GM19238 (cell line): ENCODE data around the gene BCL7A.
"Not testable (repeated sequence)": the region's sequence is repeated elsewhere in the genome, so short reads cannot be mapped to it uniquely, and the experiment has no call there.

Source experiments
- DNase-seq: peaks from one replicate; pipeline ENCODE4 v3.0.0; 2011; ENCODE audit warnings: low spot score; ENCODE audit not compliant: insufficient read length

The BCL7A gene

DNA sequence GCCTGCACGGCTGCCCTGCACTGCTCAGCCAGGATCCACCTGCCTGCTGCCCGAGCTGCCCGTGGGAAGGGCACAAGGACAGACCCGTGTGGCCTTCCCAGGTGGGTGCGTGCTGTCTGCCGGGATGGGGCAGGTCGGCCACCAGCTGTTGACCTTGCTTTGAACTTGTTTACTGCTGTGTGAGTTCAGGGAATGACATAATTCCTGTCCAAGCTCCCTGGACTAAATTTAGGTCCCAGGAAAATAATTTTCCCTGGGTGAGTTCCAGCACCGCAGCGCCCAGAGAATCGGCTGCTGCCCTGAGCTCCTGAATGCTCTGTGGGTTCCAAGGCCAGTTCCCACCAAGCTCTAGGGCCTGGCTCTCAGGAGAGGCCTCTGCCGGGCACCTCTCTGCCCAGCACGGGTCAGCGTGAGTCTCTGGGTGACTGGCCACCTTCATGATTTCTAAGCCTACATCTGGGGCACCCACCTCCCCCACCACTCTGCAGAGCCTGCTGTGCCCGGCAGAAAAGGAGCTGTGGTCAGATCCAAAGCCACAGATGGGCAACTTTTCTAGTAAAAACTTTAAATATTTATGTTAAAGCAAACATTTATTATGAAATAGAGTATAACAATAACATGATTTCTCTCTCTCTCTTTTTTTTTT lies 29.7 kb downstream of the BCL7A start:
- no peak for DNase-seq

DNA sequence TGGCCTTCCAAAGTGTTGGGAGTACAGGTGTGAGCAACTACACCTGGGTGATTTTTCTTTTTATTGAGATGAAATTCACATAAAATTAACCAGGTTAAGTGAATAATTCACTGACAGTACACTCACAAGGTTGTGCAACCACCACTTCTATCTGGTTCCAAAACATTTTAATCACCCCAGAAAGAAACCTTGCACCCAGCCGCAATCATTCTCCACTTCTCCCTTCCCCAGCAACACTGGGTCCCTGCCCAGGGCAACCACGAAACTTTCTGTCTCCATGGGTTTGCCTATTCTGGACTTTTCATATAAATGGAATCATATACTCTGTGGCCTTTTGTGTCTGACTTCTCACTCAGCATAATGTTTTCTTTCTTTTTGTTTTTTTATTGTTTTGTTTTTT lies 30.6 kb downstream of the BCL7A start:
- no peak for DNase-seq

DNA sequence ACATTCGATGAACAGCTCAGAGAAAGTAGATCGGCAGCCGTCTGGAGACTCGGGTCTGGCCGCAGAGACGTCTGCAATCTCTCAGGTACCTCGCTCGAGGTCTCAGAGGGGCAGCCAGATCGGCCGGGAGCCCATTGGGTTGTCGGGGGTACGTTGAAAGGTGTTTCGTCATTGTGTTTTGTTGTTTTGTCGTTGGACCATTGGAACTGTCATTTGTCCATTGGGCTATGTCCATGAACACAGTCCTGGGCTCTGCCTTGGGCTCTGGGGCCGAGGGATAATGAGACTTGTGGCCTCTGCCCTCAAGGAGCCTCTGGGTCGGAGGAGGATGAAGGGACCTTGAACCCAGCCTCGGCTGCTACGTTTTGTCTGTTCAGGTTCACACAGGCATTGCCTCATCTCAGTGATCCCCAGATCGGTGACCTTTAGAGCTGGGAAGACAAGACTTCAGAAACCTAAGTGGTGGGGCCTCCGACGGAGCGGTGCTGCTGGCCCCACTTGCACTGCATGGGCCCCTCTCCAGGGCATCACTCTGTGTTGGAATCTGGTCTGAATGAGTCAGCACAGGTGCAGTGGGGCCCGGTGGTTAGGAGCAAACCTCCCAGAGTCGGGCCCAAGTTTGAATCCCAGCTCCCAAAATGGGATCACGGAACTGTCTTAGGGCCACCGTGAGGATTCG lies 33.3 kb downstream of the BCL7A start:
- DNase-seq, result no peak

DNA sequence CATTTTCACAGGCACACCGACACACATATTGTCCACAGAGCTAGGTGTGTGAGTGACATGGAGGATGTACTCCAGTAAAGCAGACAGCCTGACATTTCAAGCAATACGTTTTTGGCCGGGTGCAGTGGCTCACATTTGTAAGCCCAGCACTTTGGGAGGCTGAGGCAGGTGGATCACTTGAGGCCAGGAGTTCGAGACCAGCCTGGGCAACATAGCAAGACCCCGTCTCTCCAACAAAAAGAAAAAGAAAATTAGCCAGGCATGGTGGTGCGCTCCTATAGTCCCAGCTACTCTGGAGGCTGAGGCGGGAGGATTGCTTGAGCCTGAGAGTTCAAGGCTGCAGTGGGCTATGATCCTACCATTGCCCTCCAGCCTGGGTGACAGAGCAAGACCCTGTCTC lies 34.7 kb downstream of the BCL7A start:
- not testable (repeated sequence) for DNase-seq

DNA sequence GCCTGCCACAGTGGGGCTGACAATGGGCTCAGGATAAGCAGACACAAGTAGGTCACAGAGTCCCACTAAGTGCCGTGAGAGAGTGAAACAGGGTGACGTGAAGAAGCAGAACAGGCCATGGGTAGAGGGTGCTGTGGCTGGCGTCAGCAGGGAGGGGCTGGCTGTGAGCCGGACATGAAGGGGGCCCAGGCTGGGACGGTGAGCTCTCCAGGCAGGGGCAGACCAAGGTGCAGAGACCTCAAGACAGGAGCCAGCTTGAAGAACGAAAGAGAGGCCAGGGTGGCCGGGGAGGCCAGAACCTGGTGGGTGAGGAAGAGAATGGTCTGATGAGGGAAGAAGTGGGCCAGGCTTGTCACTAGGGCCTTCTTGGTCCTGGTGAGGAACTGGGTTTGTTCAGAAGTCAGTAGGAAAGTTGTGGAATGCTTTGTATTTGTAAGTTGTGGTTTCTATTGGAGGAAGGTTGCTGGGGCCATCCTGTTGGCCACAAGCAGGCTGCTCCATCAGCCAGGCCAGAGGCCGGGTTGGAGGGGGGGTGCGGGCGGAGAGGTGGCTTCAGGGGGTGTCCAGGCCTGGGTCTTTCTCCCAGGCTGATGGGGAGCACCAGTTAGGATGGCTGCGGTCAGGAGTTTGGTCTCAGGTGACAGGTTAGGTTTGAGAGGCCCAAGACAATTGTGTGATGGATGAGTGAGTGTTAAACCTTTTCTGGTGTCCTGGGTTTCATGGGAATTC lies 35.5 kb downstream of the BCL7A start:
- no peak for DNase-seq

DNA sequence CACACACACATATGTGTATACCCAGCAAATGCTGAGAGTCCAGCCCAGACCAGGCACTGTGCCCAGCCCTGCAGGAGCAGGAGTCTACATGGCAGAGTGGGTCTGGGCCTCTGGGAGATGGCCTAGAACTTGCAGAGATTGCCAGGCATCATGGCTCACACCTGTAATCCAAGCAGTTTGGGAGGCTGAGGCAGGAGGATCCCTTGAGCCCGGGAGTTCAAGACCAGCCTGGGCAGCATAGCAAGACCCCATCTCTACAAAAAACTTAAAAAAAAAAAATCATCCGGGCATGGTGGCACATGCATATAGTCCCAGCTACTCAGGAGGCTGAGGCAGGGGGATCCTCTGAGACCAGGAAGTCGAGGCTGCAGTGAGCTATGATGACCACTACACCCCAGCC lies 36.1 kb downstream of the BCL7A start:
- DNase-seq, result no peak

DNA sequence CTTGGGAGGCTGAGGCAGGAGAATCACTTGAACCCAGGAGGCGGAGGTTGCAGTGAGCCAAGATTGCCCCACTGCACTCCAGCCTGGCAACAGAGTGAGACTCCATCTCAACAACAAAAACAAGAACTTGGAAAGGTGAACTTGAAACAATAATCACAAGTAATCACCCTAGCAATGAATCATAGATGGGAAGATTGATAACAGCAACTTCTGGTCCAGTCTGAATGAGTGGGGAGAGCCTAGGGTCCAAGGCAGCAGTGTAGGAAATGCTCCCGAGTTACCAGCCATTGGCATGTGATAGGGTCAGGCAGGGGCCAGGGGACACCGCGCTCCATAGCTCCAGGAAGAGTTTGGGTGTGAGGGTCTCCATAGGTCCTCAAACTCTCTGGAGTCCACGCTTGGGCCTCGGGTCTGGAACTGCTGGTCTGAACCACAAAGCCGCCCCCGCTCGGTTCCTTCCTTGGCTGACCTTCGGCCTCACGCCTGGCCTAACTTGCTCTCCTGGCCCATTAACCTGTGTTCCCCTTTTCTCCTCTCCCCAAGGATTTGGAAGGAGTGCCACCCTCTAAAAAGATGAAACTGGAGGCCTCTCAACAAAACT lies 37.0 kb downstream of the BCL7A start:
- no peak for DNase-seq

DNA sequence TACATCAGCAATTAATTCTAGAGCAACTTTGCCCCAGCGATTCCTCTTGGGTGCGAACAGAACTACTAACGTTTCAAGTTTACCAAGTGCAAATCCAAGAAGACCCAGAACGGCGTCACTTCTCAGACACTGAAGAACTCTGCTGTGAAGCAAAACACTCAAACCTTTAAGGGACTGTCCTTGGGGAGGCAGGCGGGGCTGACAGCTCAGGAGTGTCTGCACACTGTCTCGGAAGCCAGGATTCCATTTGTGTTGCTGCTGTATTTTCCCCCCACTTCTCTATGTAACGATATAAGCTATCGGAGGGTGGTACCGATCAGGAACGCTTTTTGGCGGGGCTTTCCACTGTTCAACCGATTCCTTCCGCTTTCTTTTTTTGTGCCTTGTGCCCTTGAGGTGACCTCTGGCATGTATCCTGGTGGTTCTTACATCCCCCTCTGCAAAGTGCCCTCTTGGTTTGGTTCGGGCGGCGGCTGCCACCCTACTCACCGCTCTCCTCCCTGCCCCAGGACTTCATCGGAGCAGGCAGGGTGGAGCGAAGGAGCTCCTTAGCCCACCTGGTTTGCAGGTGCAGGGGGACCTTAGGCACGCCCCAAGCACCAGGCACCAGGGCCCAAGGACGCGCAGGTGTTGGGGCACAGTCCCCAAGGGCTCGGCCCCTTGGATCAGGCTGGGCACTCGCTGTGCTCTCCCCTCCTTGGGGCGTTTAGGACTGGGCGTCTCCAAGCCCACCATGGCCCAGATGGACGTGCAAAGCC lies 37.7 kb downstream of the BCL7A start:
- DNase-seq, result no peak

DNA sequence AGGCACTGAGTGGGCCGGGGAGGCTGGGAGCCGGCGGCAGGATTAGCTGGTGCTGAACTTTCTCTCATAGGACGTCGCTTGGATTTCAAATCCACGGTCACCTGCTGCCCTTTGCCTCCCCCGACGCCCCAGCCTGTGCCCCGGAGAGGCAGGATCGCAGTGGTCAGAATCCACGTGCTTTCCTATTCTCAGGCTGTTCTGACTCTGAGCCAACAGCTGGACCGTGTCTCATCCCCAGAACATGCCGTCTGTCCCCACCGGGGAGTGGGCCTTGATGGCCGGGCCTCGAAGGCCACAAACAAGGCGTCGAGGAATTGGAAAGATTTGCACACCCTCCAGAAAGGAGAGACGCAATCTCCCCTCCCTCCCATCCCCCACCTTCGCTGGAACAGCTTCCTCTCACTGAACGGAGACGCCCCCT lies 38.4 kb downstream of the BCL7A start:
- no peak for DNase-seq

DNA sequence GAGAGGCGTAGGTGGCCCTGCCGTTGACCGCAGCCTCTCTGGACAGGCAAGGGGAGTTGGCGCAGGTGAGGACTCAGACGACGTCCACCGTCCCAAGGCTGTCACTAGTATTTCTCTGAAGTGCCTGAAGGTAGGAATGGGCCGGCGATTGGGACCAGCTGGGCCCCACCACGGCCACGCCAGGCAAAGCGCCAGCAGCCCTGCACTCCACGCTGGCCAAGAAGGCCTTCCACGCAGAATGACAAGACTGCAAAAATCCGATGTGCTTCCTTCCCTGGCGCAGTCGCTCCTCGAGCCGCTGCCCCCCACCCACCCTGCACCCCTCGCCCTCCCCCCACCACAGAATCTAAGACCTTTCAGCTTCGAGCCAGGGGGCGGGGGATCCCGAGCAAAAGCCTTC lies 39.6 kb downstream of the BCL7A start:
- DNase-seq, result no peak

DNA sequence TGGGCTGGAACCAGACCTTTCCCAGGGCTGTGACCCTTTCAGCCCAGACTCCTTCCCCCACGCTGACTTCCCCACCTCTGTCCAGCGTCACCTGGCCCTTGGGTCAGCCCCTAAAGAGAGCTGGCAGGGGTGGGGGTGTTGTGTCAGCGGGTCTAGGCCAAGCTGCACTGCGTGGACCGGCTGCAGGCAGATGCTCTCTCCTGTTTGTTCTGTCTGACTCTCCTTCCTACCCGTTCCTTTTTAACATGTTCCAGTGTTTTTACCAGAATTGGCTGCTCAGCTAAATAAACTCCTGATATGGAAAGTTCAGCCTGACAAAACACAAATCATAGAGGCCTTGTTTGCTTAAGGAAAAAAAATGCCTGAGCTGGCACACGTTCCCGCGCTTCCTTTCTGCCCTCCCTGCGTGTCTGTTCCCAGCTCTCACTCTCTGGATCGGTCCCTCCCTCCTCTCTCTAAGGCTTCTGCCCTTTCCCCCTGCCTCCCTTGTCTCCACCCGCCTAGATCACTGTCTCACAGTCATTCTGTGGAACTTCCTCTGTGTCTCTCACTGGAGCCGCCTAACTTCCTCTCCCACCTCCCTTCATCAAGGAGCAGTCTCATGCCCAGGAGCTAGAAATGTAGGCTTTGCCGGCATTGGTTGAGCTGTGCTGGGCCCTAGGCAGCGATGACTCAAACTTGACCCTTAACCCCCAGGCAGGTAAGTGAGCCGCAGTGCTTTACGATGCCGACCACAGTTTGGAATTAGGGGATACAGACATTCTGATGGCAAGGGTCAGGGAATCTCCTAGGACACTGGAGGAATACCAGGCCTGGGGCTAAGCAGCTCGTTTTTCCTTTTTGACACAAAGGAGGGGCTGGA lies 41.4 kb downstream of the BCL7A start:
- no peak for DNase-seq

DNA sequence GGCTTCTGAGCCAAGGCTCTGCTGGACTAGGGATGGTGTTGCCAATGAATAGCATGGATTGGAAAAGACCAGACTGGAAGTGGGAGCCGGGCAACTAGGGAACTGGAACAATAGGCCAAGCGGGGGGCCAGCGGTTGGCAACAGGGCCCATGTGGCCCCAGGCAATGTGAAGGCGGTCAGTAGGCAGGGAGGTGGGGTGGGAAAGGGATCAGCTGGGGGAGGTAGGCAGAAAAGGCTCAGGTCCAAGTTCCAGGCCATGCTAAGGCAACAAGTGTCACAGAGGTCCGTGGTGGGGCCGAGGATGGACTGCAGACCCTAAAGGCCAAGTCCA lies 42.0 kb downstream of the BCL7A start:
- no peak for DNase-seq

DNA sequence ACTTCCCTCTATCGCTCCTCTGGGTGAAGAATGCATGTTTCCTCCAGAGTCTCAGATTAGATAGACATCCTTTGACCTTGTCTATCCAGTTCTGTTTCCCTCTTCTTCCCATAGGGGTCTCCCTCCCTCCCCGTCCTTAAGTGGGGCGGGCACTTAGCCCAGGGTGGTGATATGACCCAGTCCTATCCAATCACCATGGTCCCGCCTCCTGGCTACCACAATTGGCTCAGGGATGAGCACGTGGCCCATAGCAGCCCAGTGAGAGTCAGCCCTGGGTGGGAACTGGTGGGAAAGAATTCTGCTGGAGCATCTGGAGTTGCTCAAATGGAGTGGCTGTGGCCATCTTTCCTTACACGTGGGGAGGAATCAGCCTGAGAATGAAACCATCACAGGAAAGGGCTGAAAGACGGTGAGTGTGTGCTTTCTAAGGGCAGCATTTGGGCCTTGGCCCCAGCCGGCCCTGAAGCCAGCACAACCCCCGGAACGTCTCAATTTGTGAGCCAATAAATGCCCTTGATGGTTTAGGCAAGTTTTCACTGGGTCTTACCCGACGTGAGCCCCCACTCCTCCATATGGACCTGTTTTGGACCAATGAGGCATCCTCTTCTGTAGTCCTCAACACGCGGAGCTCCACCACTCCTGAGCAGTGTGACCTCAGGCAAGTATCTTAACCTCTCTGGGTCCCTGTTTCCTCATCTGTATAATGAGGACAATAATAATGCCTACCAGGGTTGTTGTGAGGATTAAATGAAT lies 42.5 kb downstream of the BCL7A start:
- DNase-seq, result peak; percentile 53

DNA sequence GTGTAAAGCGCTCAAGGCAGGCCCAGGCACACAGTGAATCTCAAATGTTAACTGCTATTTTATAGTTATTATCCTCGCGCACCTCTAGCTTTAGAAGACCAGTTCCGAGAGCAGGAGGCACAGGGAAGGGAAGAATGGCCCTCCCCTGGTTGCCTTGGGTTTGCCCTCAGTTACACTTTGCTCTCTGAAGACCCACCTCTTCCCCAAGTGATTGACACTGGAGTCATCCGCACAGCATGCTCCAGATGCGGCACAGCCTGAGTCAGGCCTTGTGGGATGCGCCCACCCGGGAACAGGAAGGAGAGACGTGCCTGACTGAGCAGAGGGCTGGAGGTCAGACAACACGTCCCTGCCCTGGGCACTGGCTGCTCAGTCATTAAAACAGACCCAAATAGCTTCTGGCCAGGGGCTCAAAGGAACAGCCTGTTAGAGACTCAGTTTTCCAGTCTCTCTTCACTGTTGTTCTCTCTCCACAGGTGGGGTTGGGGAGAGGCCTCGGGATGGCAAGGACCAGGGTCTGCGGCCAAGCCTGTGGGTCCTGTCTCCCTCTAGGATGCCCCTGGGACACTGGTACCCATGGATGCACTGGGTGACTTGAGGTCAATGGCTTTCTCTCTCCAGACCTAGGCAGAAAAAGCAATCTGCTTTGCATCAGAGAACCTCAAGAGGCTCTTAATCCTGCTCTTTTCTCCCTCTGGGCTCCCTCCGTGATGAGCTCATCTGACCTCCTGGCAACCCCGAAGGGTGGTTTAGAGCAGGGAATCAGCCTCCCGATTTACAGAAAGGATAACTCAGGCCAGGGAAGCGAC lies 43.3 kb downstream of the BCL7A start:
- no peak for DNase-seq

DNA sequence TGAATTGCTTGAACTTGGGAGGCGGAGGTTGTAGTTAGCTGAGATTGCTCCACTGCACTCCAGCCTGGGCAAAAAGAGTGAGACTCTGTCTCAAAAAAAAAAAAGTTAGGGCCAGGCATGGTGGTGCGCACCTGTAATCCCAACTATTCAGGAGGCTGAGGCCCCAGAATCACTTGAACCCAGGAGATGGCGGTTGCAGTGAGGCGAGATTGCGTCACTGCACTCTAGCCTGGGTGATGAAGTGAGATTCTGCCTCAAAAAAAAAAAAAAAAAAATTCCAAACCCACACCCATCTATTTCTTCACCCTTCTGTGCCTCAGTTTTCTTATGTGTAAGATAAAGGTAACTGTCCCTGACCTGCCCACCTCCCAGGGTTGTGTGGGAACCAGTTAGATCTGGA lies 45.9 kb downstream of the BCL7A start:
- DNase-seq, result no peak

DNA sequence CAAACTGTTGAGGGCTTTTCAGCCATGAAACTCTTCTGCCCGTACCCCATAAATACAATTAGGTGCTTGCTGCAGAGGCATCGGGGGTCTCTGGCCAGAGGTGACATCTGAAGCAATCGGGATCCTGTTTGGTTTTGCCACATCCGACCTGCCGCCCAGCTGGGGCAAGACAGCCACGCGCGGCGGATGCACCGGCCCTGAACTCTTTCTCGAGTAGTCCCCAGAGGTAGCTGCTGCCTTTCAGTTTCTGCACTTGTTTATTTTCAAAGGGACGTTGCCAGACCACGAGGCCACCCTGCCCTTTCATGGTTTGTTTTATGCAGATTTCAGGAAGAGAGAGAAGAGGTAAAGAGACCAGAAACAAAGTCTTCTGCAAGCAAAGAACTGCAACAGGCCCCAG lies 46.3 kb downstream of the BCL7A start:
- peak; percentile 81 for DNase-seq

DNA sequence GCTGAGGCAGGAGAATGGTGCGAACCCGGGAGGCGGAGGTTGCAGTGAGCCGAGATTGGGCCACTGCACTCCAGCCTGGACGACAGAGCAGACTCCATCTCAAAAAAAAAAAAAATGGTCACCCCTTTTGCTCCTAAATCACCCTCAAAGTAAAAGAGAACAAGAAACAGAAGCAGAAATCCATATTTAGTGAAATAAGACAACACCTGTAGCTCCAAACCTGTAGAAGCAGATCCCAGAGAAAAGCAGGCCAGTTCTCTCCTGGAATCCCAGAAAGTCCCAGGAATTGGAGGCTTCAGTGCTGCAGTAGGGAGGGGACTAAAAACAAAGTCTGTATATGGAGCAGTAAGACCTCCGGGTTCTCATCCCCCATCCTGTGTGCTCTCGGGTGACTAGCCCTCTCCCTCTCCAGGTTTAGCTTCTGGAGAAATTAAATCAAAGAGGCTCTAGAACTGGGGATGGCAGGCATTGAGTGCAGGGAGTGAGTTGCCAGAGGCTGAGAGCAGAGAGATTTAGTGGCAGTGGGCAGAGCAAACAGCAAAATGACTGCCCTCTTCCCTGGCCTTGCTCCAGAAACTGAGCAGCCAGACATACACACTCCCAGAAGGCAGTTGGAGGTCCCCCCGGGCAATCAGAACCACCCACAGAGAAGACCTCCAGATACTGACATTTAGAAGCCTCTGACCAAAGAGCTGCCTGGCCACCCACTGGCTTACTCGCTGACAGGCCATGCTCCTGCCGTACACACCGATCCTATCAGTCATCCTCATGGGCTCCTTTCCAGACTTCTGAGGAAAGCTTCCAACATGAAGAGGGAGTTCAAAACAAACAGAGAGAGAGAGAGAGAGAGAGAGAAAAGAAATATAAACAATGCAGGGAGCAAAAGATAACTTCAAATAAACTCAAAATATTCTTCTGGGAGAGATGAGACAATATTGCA lies 50.6 kb downstream of the BCL7A start:
- no peak for DNase-seq

DNA sequence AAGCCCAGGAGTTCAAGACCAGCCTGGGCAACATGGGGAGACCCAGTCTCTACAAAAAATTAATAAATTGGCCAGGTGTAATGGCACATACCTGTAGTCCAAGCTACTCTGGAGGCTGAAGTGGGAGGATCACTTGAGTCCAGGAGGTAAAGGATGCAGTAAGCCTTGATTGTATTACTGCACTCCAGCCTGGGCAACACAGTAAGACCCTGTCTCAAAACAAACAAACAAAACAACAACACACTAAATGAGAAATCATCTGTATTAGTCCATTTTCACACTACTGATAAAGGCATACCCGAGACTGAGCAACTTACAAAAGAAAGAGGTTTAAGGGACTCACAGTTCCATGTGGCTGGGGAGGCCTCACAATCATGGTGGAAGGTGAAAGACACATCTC lies 52.1 kb downstream of the BCL7A start:
- no peak for DNase-seq
